ENCODE measurements around the gene HS2ST1. TPM values are rescaled to one million over a fixed set of nuclear protein-coding genes. Genes with fewer than 3 reads are reported as not detected.

HS2ST1 gene
- total RNA-seq, 1 experiment from 2014 or later: 7.8 TPM

- DNase-seq: no peak
- no peaks in the 10 kb centered on the region for H3K36me3 ChIP-seq
- no peak overlapping the region for H3K4me3 ChIP-seq
Measured at GRCh38 chr1:87093286-87093685, 178.9 kb downstream of the HS2ST1 start.

GRCh38 chr1:87094238-87094637 is 179.8 kb downstream of the HS2ST1 start:
- Histone ChIP-seq H3K36me3 (no peaks in the 10 kb centered on the region), H3K4me3 (no peak overlapping the region), H3K27me3 (no peaks in the 10 kb centered on the region), H3K9me3 (no peaks in the 10 kb centered on the region)
- DNase-seq: no peak

More at GRCh38 chr1:87093286-87093685, 178.9 kb downstream of the HS2ST1 start:
- no peaks in the 10 kb centered on the region for H3K27me3 ChIP-seq
- no peaks in the 10 kb centered on the region for H3K9me3 ChIP-seq

- Histone ChIP-seq H3K27me3 (no peaks in the 10 kb centered on the region), H3K36me3 (no peaks in the 10 kb centered on the region), H3K9me3 (no peaks in the 10 kb centered on the region; the same call in 1 of the 2 replicates), H3K4me3 (no peak overlapping the region)
- DNase-seq: no peak
Measured at GRCh38 chr1:87100271-87100670, 185.8 kb downstream of the HS2ST1 start.

GRCh38 chr1:87103074-87103473 is 188.6 kb downstream of the HS2ST1 start:
- Histone ChIP-seq H3K36me3 (no peaks in the 10 kb centered on the region), H3K4me3 (no peak overlapping the region), H3K9me3 (no peaks in the 10 kb centered on the region; the same call in 1 of the 2 replicates), H3K27me3 (no peaks in the 10 kb centered on the region)
- DNase-seq: no peak

- Histone ChIP-seq H3K9me3 (no peaks in the 10 kb centered on the region; the same call in 1 of the 2 replicates), H3K4me3 (no peak overlapping the region), H3K36me3 (no peaks in the 10 kb centered on the region), H3K27me3 (no peaks in the 10 kb centered on the region)
- DNase-seq: no peak
Measured at GRCh38 chr1:87104140-87104539, 189.7 kb downstream of the HS2ST1 start.

- Histone ChIP-seq H3K27me3 (no peaks in the 10 kb centered on the region), H3K36me3 (no peaks in the 10 kb centered on the region), H3K4me3 (no peak overlapping the region), H3K9me3 (no peaks in the 10 kb centered on the region; the same call in 1 of the 2 replicates)
- no peak for DNase-seq
Measured at GRCh38 chr1:87104945-87105344, 190.5 kb downstream of the HS2ST1 start.

- H3K9me3 ChIP-seq: no peaks in the 10 kb centered on the region; the same call in 1 of the 2 replicates
- H3K4me3 ChIP-seq: no peak overlapping the region
- DNase-seq: no peak
- H3K36me3 ChIP-seq: no peaks in the 10 kb centered on the region
- H3K27me3 ChIP-seq: no peaks in the 10 kb centered on the region
Measured at GRCh38 chr1:87106144-87106543, 191.7 kb downstream of the HS2ST1 start.

- Histone ChIP-seq H3K36me3 (no peaks in the 10 kb centered on the region), H3K9me3 (no peaks in the 10 kb centered on the region), H3K27me3 (no peaks in the 10 kb centered on the region), H3K4me3 (no peak overlapping the region)
- DNase-seq: no peak
Measured at GRCh38 chr1:87106867-87107266, 192.4 kb downstream of the HS2ST1 start.

GRCh38 chr1:87108228-87108627 is 193.8 kb downstream of the HS2ST1 start:
- Histone ChIP-seq H3K4me3 (no peak overlapping the region), H3K9me3 (no peaks in the 10 kb centered on the region), H3K27me3 (no peaks in the 10 kb centered on the region), H3K36me3 (no peaks in the 10 kb centered on the region)
- DNase-seq: no peak

GRCh38 chr1:87108814-87109411 is 194.5 kb downstream of the HS2ST1 start:
- Histone ChIP-seq H3K27me3 (no peaks in the 10 kb centered on the region), H3K36me3 (no peaks in the 10 kb centered on the region), H3K4me3 (no peak overlapping the region), H3K9me3 (no peaks in the 10 kb centered on the region)
- no peak for DNase-seq

GRCh38 chr1:87111659-87112371 is 197.4 kb downstream of the HS2ST1 start:
- no peaks in the 10 kb centered on the region for H3K27me3 ChIP-seq
- no peaks in the 10 kb centered on the region for H3K36me3 ChIP-seq
- no peaks in the 10 kb centered on the region for H3K9me3 ChIP-seq
- no peak for DNase-seq
- H3K4me3 ChIP-seq: no peak overlapping the region

- no peaks in the 10 kb centered on the region for H3K9me3 ChIP-seq
- H3K4me3 ChIP-seq: no peak overlapping the region
- H3K36me3 ChIP-seq: no peaks in the 10 kb centered on the region
- DNase-seq: peak; percentile 90
- H3K27me3 ChIP-seq: no peaks in the 10 kb centered on the region
Measured at GRCh38 chr1:87113313-87113712, 198.9 kb downstream of the HS2ST1 start.

- Histone ChIP-seq H3K9me3 (no peaks in the 10 kb centered on the region), H3K36me3 (no peaks in the 10 kb centered on the region), H3K4me3 (no peak overlapping the region), H3K27me3 (no peaks in the 10 kb centered on the region)
- peak; percentile 86 for DNase-seq
Measured at GRCh38 chr1:87115317-87115890, 201.0 kb downstream of the HS2ST1 start.

- Histone ChIP-seq H3K4me3 (no peak overlapping the region), H3K9me3 (no peaks in the 10 kb centered on the region), H3K36me3 (no peaks in the 10 kb centered on the region), H3K27me3 (no peaks in the 10 kb centered on the region)
- no peak for DNase-seq
Measured at GRCh38 chr1:87115891-87116290, 201.5 kb downstream of the HS2ST1 start.

- DNase-seq: no peak
- no peaks in the 10 kb centered on the region for H3K27me3 ChIP-seq
Measured at GRCh38 chr1:87117761-87118368, 203.4 kb downstream of the HS2ST1 start.

GRCh38 chr1:87119541-87120140 is 205.2 kb downstream of the HS2ST1 start:
- no peaks in the 10 kb centered on the region for H3K9me3 ChIP-seq
- no peak overlapping the region for H3K4me3 ChIP-seq
- no peak for DNase-seq
- H3K27me3 ChIP-seq: no peaks in the 10 kb centered on the region
- H3K36me3 ChIP-seq: no peaks in the 10 kb centered on the region

More at GRCh38 chr1:87117761-87118368, 203.4 kb downstream of the HS2ST1 start:
- Histone ChIP-seq H3K36me3 (no peaks in the 10 kb centered on the region), H3K4me3 (no peak overlapping the region), H3K9me3 (no peaks in the 10 kb centered on the region)

GRCh38 chr1:87120779-87121178 is 206.3 kb downstream of the HS2ST1 start:
- no peaks in the 10 kb centered on the region for H3K36me3 ChIP-seq
- H3K9me3 ChIP-seq: no peaks in the 10 kb centered on the region
- H3K27me3 ChIP-seq: no peaks in the 10 kb centered on the region
- no peak overlapping the region for H3K4me3 ChIP-seq
- DNase-seq: no peak
